Vagina (tissue), 2 donors: ENCODE data around the gene MMP12.
"Not testable (repeated sequence)": the region's sequence is repeated elsewhere in the genome, so short reads cannot be mapped to it uniquely, and the experiment has no call there.

Source experiments
- CTCF ChIP-seq, 3 experiments: fragments of 450-650 bp in 2 of 3; fragments of 200-600 bp in 1 of 3; sonication (generic) in 1 of 3; IDR thresholded peaks; one replicate each; pipeline ENCODE4 v1.5.1; 2017 to 2019; ENCODE audit warnings: antibody characterized with exemption in 3 of 3, mild to moderate bottlenecking in 2 of 3, moderate library complexity in 2 of 3
- POLR2AphosphoS5 ChIP-seq, 2 donors: sonication (generic); formaldehyde crosslinking; IDR thresholded peaks; one replicate each; pipeline ENCODE4 v1.9.0; 2017; ENCODE audit warnings: antibody characterized with exemption in 2 of 2, mild to moderate bottlenecking in 2 of 2, low read depth in 1 of 2; ENCODE audit not compliant: insufficient read depth in 1 of 2

- TF ChIP-seq CTCF (IDR thresholded peaks at IDR 0.05); POLR2AphosphoS5 (IDR thresholded peaks at IDR 0.05; ENCODE audit: insufficient read depth in 1 of 2, low read depth in 1 of 2): not testable (repeated sequence)
Observed at GRCh38 chr11:102905848-102906247, 31.1 kb upstream of the MMP12 start.
